HCT116 (cell line): ENCODE measurements around the gene NRAP. TPM values are rescaled to one million over a fixed set of nuclear protein-coding genes. Genes with fewer than 3 reads are reported as not detected.
A peak's percentile ranks its signal among the peaks of the same experiment; 100 is the strongest.

Experiments used
- ATAC-seq: fragments of 200-7000 bp; cut with Tn5 transposase; 2 replicates; pipeline ENCODE4 v1.9.1; 2020; ENCODE audit warnings: mild to moderate bottlenecking, moderate library complexity
- BruUV-seq: library from RNA; stranded (reverse); fragments of 400-500 nt; replicated peaks from 2 replicates; lab custom pipeline; 2021; lab: Mats Ljungman, UMichigan
- CTCF ChIA-PET: fragments of 300-600 bp; sonication (Branson Sonifier 250); formaldehyde crosslinking; loops from one replicate; lab custom pipeline; 2021; ENCODE audit warnings: antibody characterized with exemption; lab: Charles Lee
- POLR2A ChIA-PET: fragments of 300-600, 350-600 bp; sonication (Branson Sonifier 250); formaldehyde crosslinking; loops from one replicate; lab custom pipeline; 2021; ENCODE audit warnings: antibody characterized with exemption; lab: Charles Lee
- RAD21 ChIA-PET, 2 experiments: fragments of 300-600 bp; sonication (Branson Sonifier 250); formaldehyde crosslinking; loops; one replicate each; lab custom pipeline; 2023; ENCODE audit warnings: low total read pairs in 2 of 2; ENCODE audit not compliant: uncharacterized antibody in 2 of 2, unreplicated experiment in 2 of 2, low non-redundant PET in 1 of 2; lab: Charles Lee
- DNase-seq: peaks from one replicate; pipeline ENCODE4 v3.0.0-alpha.2; 2010; ENCODE audit warnings: low read depth, low spot score
- H2AFZ ChIP-seq: fragments of 200-600 bp; shearing (Covaris generic), sonication (generic); 2 replicates; pipeline ENCODE4 v1.6.1; 2017; ENCODE audit warnings: low read depth, mixed run types, mixed read lengths, antibody characterized with exemption, low read length; ENCODE audit not compliant: poor library complexity, severe bottlenecking
- H3K27ac ChIP-seq: 2 replicates; pipeline ENCODE4 v1.5.1; 2012; ENCODE audit warnings: low read depth, low read length
- H3K27me3 ChIP-seq: fragments of 200-600 bp; sonication (generic); 2 replicates; pipeline ENCODE4 v1.6.1; 2016; ENCODE audit warnings: mixed run types, low read length, mixed read lengths; ENCODE audit not compliant: insufficient read depth
- H3K36me3 ChIP-seq, 2 experiments: fragments of 200-500 bp in 1 of 2; fragments of 200-600 bp in 1 of 2; sonication (Bioruptor generic) in 1 of 2; sonication (generic) in 1 of 2; 2 replicates each; pipeline versions ENCODE4 v1.5.1 to v1.6.1; 2014 to 2016; ENCODE audit warnings: low read length in 2 of 2, inconsistent platforms in 1 of 2, mixed read lengths in 1 of 2, mixed run types in 1 of 2; ENCODE audit not compliant: insufficient read depth in 2 of 2, control insufficient read depth in 1 of 2
- H3K4me1 ChIP-seq, 2 experiments: fragments of 200-600 bp in 1 of 2; sonication (generic) in 1 of 2; 2 replicates each; pipeline versions ENCODE4 v1.5.1 to v1.6.1; 2012 to 2017; ENCODE audit warnings: low read length in 2 of 2, inconsistent platforms in 1 of 2, mild to moderate bottlenecking in 1 of 2, mixed read lengths in 1 of 2, mixed run types in 1 of 2, moderate library complexity in 1 of 2; ENCODE audit not compliant: insufficient read depth in 2 of 2, control insufficient read depth in 1 of 2
- H3K4me2 ChIP-seq: fragments of 200-600 bp; sonication (generic); 2 replicates; pipeline ENCODE4 v1.6.1; 2017; ENCODE audit warnings: mixed run types, low read length, mixed read lengths
- H3K4me3 ChIP-seq, 2 experiments: fragments of 200-600 bp in 1 of 2; sonication (generic) in 1 of 2; replicated peaks in 1 of 2; 2 replicates each; pipeline ENCODE4 v1.5.1; 2011 to 2016; ENCODE audit warnings: low read length in 2 of 2, control low read depth in 1 of 2, low read depth in 1 of 2, mild to moderate bottlenecking in 1 of 2, mixed read lengths in 1 of 2, mixed run types in 1 of 2
- H3K79me2 ChIP-seq: fragments of 200-600 bp; sonication (generic); 2 replicates; pipeline ENCODE4 v1.6.1; 2017; ENCODE audit warnings: mild to moderate bottlenecking, mixed run types, low read length, moderate library complexity, mixed read lengths; ENCODE audit not compliant: insufficient read depth
- H3K9ac ChIP-seq: fragments of 200-600 bp; sonication (generic); 2 replicates; pipeline ENCODE4 v1.6.1; 2016; ENCODE audit warnings: low read length, mixed read lengths
- H3K9me2 ChIP-seq: fragments of 200-600 bp; sonication (generic), shearing (Covaris generic); 2 replicates; pipeline ENCODE4 v1.6.1; 2017; ENCODE audit warnings: mixed run types, mild to moderate bottlenecking, moderate library complexity; ENCODE audit not compliant: insufficient read depth
- H3K9me3 ChIP-seq, 2 experiments: fragments of 200-500 bp in 1 of 2; fragments of 200-600 bp in 1 of 2; sonication (Bioruptor generic) in 1 of 2; sonication (generic) in 1 of 2; 2 replicates each; pipeline ENCODE4 v1.6.1; 2014 to 2017; ENCODE audit warnings: low read length in 2 of 2, mixed read lengths in 2 of 2, inconsistent platforms in 1 of 2, low read depth in 1 of 2, mild to moderate bottlenecking in 1 of 2, mixed run types in 1 of 2, moderate library complexity in 1 of 2; ENCODE audit not compliant: control insufficient read depth in 1 of 2, insufficient read depth in 1 of 2
- H4K20me1 ChIP-seq: fragments of 200-600 bp; sonication (generic), shearing (Covaris generic); 2 replicates; pipeline ENCODE4 v1.6.1; 2017; ENCODE audit warnings: mixed run types, mild to moderate bottlenecking, moderate library complexity; ENCODE audit not compliant: insufficient read depth
- CEBPB ChIP-seq: IDR thresholded peaks from 2 replicates; pipeline ENCODE4 v1.6.1; 2012; ENCODE audit warnings: low read depth
- ELF1 ChIP-seq: IDR thresholded peaks from 2 replicates; pipeline ENCODE4 v1.6.1; 2012; ENCODE audit warnings: low read depth, borderline replicate concordance
- EZH2 ChIP-seq: fragments of 200-600 bp; sonication (generic); IDR thresholded peaks from 2 replicates; pipeline ENCODE4 v1.6.1; 2017; ENCODE audit warnings: antibody characterized with exemption, mixed run types
- EZH2phosphoT487 ChIP-seq: fragments of 200-600 bp; IDR thresholded peaks from 2 replicates; pipeline ENCODE4 v1.6.1; 2018; ENCODE audit warnings: antibody characterized with exemption, borderline replicate concordance
- FOSL1 ChIP-seq: IDR thresholded peaks from 2 replicates; pipeline ENCODE4 v1.6.1; 2012; ENCODE audit warnings: low read depth
- POLR2A ChIP-seq: IDR thresholded peaks from 2 replicates; pipeline ENCODE4 v1.7.0; 2011; ENCODE audit warnings: borderline replicate concordance; ENCODE audit not compliant: insufficient read depth, insufficient read length; ENCODE audit errors: extremely low read depth
- POLR2AphosphoS5 ChIP-seq: IDR thresholded peaks from 2 replicates; pipeline ENCODE4 v1.6.1; 2011; ENCODE audit warnings: mild to moderate bottlenecking, low read depth, low read length, moderate library complexity
- RAD21 ChIP-seq: IDR thresholded peaks from 2 replicates; pipeline ENCODE4 v1.6.1; 2012; ENCODE audit warnings: low read depth, mild to moderate bottlenecking
- SRF ChIP-seq: IDR thresholded peaks from 2 replicates; pipeline ENCODE4 v1.6.1; 2012; ENCODE audit warnings: low read depth
- YY1 ChIP-seq: IDR thresholded peaks from 2 replicates; pipeline ENCODE4 v1.6.1; 2011; ENCODE audit warnings: low read length, low read depth, moderate library complexity, mild to moderate bottlenecking; ENCODE audit not compliant: insufficient replicate concordance; ENCODE audit errors: extremely low read depth
- ZFX ChIP-seq: fragments of 450-650 bp; IDR thresholded peaks from 2 replicates; pipeline ENCODE4 v1.6.1; 2017
- ZNF274 ChIP-seq: fragments of 200-500 bp; sonication (Bioruptor generic); IDR thresholded peaks from 2 replicates; pipeline ENCODE4 v1.6.1; 2014; ENCODE audit warnings: mild to moderate bottlenecking, low read depth, low read length, inconsistent platforms
- intact Hi-C: fragments of 100-400 bp; cut with micrococcal nuclease; formaldehyde crosslinking; loops from 2 replicates; pipeline ENCODE4 v1.10.0; 2022
- total RNA-seq: library from RNA; stranded (reverse); gene quantifications from one replicate; pipeline ENCODE4 v1.2.1, GENCODE V29; 2021; ENCODE audit not compliant: unreplicated experiment
- TF ChIP-seq, protein P1 (sequence below): IDR thresholded peaks from 2 replicates; pipeline ENCODE4 v1.6.1; 2012
- TF ChIP-seq, protein P2 (sequence below), 3 experiments: fragments of 200-600 bp in 1 of 3; sonication (generic) in 1 of 3; IDR thresholded peaks in 2 of 3; conservative IDR thresholded peaks in 1 of 3; 2 replicates each; pipeline ENCODE4 v1.5.1; 2012 to 2017; ENCODE audit warnings: low read depth in 2 of 3, low read length in 2 of 3, antibody characterized with exemption in 1 of 3, borderline replicate concordance in 1 of 3, control low read depth in 1 of 3, mild to moderate bottlenecking in 1 of 3, mixed read lengths in 1 of 3, mixed run types in 1 of 3, moderate library complexity in 1 of 3; ENCODE audit not compliant: insufficient read depth in 1 of 3
- TF ChIP-seq, protein P3 (sequence below): IDR thresholded peaks from 2 replicates; pipeline ENCODE4 v1.6.1; 2012; ENCODE audit warnings: low read depth
- TF ChIP-seq, protein P4 (sequence below): IDR thresholded peaks from 2 replicates; pipeline ENCODE4 v1.6.1; 2011; ENCODE audit warnings: mild to moderate bottlenecking, low read length, moderate library complexity; ENCODE audit not compliant: insufficient replicate concordance; ENCODE audit errors: extremely low read depth
- TF ChIP-seq, protein P5 (sequence below): IDR thresholded peaks from 2 replicates; pipeline ENCODE4 v1.6.1; 2012

NRAP gene
- total RNA-seq, 1 experiment from 2014 or later, result not detected

DNA sequence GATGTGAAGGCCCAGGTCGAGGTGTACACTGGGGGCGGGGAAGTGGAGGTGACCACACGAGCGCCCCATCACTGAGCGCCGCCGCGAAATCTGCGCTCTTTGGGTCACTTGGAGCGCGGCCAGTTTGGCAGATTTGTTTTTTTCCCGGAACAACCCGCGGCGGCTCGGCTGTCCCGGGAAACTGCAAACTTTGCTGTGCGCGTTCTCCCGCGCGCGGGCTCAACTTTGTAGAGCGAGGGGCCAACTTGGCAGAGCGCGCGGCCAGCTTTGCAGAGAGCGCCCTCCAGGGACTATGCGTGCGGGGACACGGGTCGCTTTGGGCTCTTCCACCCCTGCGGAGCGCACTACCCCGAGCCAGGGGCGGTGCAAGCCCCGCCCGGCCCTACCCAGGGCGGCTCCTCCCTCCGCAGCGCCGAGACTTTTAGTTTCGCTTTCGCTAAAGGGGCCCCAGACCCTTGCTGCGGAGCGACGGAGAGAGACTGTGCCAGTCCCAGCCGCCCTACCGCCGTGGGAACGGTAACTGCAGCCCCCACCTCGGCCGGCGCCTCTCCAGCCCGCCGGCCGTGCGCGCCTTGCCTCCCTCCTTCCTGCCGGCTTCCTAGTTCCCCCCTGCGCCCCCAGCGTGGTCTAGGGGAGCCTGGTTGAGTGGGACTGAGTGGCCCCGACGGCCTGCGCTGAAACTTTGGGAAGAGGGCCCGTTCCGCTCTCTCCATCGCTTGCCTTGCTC is 15.8 kb upstream of the NRAP start, which contains the start of gene CASP7:
Gene CASP7, plus strand, starts transcription at position 450 of the 727 bp plus-strand sequence. CDS start 17,582 bp downstream, outside the sequence.
- Histone ChIP-seq H3K4me1 (peaks cover 7 to 21% of the 10 kb centered on the region in 2 experiments), H2AFZ (peak within 1 kb of the TSS; percentile 97), H3K36me3 (0 out of 4 replicates have a peak, but pooled peaks cover 0 to 8% of the 10 kb centered on the region in 2 experiments), H3K4me2 (peak within 1 kb of the TSS; percentile 99), H3K9me3 (0 out of 4 replicates have a peak, but pooled peaks cover 0 to 6% of the 10 kb centered on the region in 2 experiments), H3K9me2 (no peaks in the 10 kb centered on the region), H3K79me2 (peaks cover 45% of the 10 kb centered on the region), H4K20me1 (no peaks in the 10 kb centered on the region), H3K4me3 (peak within 1 kb of the TSS; percentile 94 to 97), H3K9ac (peak within 1 kb of the TSS; percentile 88), H3K27me3 (no peaks in the 10 kb centered on the region), H3K27ac (peak within 1 kb of the TSS; percentile 90)
- CTCF ChIA-PET, result interaction anchor here (0.6 to 1.9 kb wide), 13 partner anchors 11 to 812 kb away, joined by 3 to 6 read pairs (median 3); partner anchors contain the start of gene CCDC186
- DNase-seq, result peak; percentile 84
- ATAC-seq, result peak; percentile 92
- intact Hi-C loops, result loop anchor here (1.0 kb wide), 1 partner anchor 420 kb away; no protein-coding TSS in a partner anchor
- no TSS peak for BruUV-seq
- RAD21 ChIA-PET, result interaction anchor here in 1 of 2 experiments (0.6 to 0.7 kb wide), 2 partner anchors 419 to 431 kb away, joined by 3 read pairs; no protein-coding TSS in a partner anchor
- POLR2A ChIA-PET, result interaction anchor here (0.6 to 0.9 kb wide), 3 partner anchors 16 to 1148 kb away, joined by 3 read pairs; no protein-coding TSS in a partner anchor
- peak; percentile 65 for TF ChIP-seq POLR2A
- peak; percentile 21 for TF ChIP-seq YY1
- TF ChIP-seq, protein P1, sequence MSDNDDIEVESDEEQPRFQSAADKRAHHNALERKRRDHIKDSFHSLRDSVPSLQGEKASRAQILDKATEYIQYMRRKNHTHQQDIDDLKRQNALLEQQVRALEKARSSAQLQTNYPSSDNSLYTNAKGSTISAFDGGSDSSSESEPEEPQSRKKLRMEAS, result peak; percentile 49
- peak; percentile 78 for TF ChIP-seq POLR2AphosphoS5
- TF ChIP-seq EZH2phosphoT487, result no peak
- no peak for TF ChIP-seq FOSL1
- TF ChIP-seq ZFX, result 0 out of 2 replicates have a peak, but pooled peaks have one; percentile 19
- TF ChIP-seq RAD21, result peak; percentile 55
- no peak for TF ChIP-seq CEBPB
- TF ChIP-seq, protein P2, sequence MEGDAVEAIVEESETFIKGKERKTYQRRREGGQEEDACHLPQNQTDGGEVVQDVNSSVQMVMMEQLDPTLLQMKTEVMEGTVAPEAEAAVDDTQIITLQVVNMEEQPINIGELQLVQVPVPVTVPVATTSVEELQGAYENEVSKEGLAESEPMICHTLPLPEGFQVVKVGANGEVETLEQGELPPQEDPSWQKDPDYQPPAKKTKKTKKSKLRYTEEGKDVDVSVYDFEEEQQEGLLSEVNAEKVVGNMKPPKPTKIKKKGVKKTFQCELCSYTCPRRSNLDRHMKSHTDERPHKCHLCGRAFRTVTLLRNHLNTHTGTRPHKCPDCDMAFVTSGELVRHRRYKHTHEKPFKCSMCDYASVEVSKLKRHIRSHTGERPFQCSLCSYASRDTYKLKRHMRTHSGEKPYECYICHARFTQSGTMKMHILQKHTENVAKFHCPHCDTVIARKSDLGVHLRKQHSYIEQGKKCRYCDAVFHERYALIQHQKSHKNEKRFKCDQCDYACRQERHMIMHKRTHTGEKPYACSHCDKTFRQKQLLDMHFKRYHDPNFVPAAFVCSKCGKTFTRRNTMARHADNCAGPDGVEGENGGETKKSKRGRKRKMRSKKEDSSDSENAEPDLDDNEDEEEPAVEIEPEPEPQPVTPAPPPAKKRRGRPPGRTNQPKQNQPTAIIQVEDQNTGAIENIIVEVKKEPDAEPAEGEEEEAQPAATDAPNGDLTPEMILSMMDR (IDR thresholded peaks at IDR 0.05 in 2 of 3, conservative IDR thresholded peaks at IDR 0.05 in 1 of 3; ENCODE audit: borderline replicate concordance in 1 of 3, insufficient read depth in 1 of 3, low read depth in 2 of 3, low read length in 2 of 3), result peak; percentile 14 to 64 (median 34); a peak in 4 of 6 replicates
- TF ChIP-seq, protein P3, sequence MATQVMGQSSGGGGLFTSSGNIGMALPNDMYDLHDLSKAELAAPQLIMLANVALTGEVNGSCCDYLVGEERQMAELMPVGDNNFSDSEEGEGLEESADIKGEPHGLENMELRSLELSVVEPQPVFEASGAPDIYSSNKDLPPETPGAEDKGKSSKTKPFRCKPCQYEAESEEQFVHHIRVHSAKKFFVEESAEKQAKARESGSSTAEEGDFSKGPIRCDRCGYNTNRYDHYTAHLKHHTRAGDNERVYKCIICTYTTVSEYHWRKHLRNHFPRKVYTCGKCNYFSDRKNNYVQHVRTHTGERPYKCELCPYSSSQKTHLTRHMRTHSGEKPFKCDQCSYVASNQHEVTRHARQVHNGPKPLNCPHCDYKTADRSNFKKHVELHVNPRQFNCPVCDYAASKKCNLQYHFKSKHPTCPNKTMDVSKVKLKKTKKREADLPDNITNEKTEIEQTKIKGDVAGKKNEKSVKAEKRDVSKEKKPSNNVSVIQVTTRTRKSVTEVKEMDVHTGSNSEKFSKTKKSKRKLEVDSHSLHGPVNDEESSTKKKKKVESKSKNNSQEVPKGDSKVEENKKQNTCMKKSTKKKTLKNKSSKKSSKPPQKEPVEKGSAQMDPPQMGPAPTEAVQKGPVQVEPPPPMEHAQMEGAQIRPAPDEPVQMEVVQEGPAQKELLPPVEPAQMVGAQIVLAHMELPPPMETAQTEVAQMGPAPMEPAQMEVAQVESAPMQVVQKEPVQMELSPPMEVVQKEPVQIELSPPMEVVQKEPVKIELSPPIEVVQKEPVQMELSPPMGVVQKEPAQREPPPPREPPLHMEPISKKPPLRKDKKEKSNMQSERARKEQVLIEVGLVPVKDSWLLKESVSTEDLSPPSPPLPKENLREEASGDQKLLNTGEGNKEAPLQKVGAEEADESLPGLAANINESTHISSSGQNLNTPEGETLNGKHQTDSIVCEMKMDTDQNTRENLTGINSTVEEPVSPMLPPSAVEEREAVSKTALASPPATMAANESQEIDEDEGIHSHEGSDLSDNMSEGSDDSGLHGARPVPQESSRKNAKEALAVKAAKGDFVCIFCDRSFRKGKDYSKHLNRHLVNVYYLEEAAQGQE, result no peak
- TF ChIP-seq, protein P4, sequence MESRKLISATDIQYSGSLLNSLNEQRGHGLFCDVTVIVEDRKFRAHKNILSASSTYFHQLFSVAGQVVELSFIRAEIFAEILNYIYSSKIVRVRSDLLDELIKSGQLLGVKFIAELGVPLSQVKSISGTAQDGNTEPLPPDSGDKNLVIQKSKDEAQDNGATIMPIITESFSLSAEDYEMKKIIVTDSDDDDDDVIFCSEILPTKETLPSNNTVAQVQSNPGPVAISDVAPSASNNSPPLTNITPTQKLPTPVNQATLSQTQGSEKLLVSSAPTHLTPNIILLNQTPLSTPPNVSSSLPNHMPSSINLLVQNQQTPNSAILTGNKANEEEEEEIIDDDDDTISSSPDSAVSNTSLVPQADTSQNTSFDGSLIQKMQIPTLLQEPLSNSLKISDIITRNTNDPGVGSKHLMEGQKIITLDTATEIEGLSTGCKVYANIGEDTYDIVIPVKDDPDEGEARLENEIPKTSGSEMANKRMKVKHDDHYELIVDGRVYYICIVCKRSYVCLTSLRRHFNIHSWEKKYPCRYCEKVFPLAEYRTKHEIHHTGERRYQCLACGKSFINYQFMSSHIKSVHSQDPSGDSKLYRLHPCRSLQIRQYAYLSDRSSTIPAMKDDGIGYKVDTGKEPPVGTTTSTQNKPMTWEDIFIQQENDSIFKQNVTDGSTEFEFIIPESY, result peak; percentile 20
- TF ChIP-seq EZH2, result no peak
- TF ChIP-seq ELF1, result no peak; the same call in 1 of the 2 replicates
- TF ChIP-seq ZNF274, result no peak
- TF ChIP-seq SRF, result no peak
- TF ChIP-seq, protein P5, sequence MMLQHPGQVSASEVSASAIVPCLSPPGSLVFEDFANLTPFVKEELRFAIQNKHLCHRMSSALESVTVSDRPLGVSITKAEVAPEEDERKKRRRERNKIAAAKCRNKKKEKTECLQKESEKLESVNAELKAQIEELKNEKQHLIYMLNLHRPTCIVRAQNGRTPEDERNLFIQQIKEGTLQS, result no peak
